HG03039 (cell line): ENCODE measurements around the gene ZNF518A.
A peak's percentile ranks its signal among the peaks of the same experiment; 100 is the strongest.
"Not testable (repeated sequence)": the region's sequence is repeated elsewhere in the genome, so short reads cannot be mapped to it uniquely, and the experiment has no call there.

Source experiments
- ATAC-seq: cut with Tn5 transposase; IDR thresholded peaks from one replicate; pipeline ENCODE4 v1.9.1; 2021; ENCODE audit warnings: mild to moderate bottlenecking, moderate library complexity; ENCODE audit not compliant: unreplicated experiment

Gene ZNF518A

DNA sequence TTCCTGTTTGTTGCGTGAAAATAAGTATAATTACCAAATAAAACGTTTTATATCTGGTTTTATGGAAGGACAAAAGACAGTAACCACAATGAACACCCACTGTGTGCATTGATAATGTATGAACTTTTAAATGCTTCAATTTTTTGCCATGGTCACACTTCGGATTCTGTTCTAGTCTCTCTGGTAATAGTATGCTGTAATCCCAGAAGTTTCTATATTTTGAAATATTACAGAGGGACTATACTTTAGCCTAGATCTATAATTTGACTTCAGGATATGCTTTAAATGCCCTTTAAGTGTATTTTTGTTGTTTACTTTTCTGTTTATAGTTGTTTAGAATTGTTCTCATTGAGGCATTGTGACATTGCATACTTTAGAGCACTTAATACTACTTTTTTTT is 1.5 kb downstream of the ZNF518A start:
- no peak for ATAC-seq

DNA sequence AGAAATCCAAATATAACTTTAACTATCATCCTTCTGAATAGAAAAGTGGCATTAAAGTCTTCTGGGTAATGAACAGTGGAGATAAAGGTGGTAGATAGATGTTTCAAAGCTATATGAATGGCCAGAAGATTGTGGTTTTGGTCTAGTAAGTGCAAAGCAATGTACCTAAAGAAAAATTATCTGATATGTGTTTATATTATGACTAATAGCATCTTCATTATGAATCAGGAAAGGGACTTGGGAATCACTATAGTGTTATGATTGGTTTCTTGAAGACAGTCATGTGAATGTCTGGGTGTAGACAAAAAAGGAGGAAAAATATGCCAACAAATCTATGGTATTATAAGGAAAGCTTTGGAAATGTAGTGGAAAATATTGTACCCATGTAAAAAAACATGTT is 3.0 kb downstream of the ZNF518A start:
- ATAC-seq: no peak

DNA sequence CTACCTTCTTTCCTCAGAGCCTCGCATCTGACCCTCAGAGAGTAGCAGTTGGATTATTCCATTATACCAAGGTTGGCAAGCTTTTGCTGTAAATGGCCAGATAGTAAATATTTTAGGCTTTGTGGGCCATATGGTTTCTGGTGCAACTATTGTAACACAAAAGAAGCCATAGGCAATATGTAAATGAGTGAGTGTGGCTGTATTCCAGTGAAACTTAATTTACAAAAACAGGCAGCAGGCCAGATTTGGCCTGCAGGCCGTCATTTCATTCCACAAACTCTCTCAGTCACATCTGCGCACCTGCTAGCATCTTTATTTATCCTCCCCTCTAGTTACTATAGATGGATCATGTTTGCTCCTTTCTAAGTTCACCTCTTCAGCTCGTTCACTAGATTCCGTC is 6.7 kb downstream of the ZNF518A start:
- ATAC-seq: no peak

DNA sequence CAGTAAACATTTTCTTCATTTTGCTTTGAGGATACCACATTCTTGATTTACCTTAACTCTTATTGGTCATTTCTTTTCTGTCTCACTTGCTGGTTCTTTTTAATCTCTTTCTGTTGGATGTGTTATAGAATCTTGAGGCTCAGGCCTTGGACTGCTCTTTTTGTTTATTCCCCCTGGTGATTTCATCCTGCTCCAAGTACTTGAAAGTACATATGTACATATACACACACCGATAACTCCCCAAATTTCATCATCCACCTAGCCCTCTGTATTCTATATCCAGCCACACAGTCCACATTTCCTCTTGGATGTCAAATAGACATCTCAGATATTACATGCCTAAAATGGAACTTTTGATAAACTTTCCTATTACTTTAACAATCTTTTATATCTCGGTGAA is 7.5 kb downstream of the ZNF518A start:
- no peak for ATAC-seq

DNA sequence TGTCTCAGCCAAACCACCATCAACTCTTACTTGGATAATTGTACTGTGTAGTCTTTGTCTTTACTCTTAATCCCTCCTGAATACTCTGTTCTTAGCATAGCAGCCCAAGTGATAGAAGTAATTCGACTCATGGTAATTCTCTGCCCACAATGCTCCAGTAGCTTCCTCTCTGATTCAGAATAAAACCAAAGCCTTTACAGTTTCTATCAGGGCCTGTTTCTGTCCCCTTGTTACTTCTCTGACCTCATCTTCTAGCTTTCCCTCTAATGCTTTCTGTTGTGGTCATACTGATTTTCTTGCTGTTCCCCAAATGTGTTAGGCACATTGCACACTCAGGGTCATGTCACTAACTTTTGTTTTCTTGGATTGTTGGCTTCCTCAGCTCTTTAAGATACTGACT is 8.0 kb downstream of the ZNF518A start:
- ATAC-seq: peak; percentile 92

DNA sequence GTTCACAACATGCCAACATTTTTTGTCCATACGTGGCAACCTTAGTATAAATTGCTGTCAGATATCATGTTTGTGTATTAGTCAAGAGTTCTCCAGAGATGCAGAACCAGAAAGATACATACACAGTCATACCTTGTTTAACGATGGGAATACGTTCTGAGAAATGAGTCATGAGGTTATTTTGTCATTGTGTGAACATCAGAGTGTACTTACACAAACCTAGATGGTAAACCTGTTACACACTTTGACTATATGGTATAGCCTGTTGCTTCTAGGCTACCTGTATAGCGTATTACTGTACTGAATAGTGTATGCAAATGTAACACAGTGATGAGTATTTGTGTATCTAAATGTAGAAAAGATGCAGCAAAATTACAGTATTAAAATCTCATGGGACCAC is 22.3 kb downstream of the ZNF518A start:
- no peak for ATAC-seq

DNA sequence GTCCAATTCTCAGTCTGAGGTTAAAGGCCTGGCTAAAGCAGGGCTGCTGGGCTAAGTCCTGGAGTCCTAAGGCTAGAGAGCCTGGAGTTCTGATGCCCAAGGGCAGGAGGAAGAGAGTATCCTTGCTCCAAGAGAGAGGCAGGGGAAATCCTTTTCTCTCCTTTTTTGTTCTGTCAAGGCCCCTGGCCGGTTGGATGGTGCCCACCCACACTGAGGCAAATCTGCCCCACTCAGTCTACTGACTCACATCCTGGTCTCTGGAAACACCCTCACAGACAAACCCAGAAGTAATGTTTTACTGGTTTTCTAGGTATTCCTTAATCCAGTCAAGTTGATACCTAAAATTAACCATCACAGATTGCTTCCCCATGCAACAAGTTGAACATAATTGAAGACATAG is 23.0 kb downstream of the ZNF518A start:
- no peak for ATAC-seq

DNA sequence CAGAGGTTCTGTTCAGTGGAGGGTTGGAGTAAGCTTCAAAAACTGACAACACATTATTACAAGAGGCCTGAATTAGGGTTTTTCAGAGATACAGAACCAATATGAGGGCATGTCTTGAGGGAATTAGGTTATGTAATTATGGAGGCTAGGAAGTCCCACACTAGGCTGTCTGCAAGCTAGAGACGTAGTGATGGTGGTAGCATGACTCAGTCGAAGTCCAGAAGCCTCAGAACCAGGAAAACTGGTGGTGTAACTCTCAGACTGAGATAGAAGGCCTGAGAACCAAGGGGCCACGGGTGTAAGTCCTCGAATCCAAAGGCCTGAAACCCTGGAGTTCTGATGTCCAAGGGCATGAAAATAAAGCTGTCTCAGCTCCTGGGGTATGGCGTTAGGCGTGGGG is 35.6 kb downstream of the ZNF518A start:
- no peak for ATAC-seq

DNA sequence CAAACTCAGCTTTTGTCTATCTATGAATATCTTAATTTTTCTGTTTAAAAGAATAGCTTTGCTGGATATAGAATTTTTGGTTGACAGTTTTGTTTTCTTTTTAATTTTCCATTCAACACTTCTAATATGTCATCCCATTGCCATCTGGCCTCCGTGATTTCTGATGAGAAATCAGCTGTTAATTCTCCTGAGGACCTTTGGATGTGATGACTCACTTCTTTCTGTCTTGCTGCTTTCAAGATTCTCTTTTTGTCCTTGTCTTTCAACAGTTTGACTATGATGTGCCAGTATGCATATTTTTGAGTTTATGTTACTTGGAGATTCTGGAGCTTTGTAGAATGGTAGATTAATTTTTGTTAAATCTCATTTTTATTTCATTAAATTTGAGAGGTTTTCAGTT is 38.4 kb downstream of the ZNF518A start:
- no peak for ATAC-seq

DNA sequence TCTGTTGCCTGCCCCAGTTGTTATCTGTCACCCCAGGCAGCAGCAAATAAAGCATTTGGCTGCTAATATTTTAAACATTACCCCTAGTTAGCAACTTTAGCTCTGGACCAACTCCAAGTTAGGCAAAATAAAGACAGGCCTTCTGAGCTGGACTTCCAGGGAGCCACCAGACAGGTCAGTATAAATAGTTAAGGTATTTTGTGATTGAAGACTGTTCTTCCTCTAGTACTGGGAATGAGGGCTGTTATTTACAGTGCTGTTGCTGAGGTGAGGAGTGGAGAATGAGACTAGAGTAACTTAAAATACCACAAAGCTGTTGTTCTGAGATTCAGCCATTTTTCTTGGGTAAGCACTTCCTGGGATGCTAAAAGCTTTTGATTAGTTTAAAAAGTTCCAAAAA is 40.1 kb downstream of the ZNF518A start:
- ATAC-seq: no peak

DNA sequence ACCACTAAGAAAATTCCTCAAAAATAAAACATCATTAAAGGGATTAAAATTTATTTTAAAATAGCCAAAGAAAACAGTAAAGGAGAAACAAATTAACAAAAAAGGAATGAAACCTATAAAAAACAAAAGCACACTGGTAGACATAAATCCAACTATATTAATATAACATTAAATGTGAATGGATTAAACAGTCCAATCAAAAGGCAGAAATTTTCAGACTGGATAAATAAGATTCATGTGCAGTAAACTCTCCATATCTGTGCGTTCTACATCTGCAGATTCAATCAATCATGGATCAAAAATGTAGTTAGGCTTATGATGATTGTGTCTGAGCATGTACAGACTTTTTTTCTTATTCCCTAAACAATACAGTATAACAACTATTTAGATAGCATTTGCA is 42.6 kb downstream of the ZNF518A start:
- no peak for ATAC-seq

DNA sequence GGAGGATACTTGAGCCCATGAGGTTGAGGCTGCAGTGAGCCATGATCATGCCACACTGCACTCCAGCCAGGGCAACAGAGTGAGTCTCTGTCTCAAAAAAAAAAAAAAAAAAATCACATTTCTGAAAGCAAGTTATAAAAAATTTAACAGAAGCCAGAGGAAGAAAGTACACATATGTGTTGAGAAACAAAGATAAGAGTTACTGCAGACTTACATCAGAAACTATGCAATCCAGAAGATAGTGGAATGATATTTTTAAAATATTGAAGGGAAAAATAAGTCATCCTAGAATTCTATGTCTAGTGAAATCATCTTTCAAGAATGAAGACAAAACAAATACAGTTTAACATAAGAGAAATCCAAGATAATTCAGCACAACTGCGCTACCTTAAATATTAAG is 46.9 kb downstream of the ZNF518A start:
- ATAC-seq: no peak

DNA sequence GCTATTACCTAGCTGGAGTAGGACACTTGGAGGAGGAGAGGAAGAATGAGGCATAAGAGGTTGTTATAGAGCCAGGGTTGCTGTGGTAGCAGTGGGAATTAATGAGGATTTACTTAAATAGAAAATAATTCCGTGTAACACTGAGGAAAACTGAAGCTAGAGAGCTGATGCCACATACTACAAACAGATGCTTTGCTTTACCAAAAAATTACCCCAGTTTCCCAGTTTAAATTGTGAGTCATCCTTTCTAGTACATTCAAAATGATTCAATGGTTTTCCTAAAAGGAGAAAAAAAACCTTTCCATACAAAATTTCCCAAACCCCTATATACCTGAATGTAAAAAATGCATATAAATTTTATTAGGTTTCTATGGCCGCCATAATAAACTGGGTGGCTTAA is 58.3 kb downstream of the ZNF518A start:
- ATAC-seq: no peak

DNA sequence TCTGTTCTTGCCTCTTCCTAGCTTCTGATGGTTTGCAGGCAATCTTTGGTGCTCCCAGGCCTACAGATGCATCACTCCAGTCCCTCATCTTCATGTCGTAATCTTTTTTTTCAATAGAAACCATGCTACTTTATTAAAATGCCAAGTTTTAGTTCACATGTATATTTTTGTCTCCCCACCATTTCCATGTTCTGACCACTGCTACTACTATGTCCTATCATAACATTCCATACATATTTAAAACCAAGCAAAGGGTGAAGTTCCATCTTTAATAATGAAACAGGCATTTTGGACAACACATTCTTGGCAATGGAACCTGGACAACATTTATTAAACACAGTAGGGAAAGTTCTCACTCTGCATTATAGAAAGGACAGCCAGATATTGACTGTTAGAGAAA is 58.8 kb downstream of the ZNF518A start:
- ATAC-seq: no peak

DNA sequence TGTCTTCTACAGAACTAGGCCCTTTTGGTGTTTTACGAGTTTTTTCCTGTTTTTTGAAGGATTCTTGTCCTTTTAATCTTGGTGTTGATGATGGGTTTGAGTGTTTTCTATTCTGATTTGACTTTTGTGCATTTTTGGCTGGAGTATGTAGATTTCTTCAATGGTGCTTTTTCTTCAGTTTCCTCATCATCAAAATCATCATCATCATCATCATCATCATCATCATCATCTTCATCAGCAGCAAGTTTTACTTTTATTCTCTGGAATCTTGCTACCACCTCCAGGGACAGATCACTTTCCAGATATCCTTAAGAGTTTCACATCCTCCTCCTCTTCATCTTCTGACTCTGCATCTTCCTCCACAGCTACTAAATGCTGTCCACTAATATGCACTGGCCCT is 59.4 kb downstream of the ZNF518A start:
- not testable (repeated sequence) for ATAC-seq

DNA sequence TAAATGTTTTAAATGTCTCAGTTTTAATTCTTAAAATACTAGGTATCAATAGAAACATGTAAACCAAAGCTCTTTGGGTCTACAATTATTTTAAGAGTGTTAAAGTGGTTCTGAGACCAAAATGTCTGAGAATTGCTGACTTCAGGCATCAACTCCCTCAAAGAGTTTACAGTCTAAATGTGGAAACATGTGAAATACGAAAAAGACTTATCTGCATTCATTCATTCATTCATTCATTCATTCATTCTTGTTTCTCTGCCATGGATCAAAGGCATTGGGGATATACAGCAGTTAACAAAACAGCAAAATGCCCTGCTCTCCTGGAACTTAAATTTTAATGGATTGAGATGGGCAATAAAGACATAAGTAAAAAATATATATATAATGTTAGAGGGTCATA is 71.4 kb downstream of the ZNF518A start:
- no peak for ATAC-seq

DNA sequence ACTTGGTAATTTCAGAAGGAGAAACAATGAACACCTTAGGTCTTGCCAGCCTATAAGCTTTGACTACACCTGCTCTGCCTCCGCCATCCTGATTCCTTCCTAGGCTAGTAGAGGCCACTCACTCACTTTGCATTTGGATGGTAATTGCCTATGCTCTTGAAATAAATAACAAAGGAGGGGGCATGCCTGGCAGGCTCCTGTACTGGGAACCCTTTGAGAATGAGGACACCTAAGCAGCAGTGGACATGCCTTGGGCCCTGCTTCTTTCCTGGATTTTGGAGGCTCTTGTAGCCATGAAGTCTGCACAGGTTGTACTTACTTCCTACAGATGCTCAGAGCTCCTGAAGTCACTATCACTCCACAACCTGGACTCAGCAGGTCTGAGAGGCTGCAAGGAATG is 75.5 kb downstream of the ZNF518A start:
- ATAC-seq: no peak

DNA sequence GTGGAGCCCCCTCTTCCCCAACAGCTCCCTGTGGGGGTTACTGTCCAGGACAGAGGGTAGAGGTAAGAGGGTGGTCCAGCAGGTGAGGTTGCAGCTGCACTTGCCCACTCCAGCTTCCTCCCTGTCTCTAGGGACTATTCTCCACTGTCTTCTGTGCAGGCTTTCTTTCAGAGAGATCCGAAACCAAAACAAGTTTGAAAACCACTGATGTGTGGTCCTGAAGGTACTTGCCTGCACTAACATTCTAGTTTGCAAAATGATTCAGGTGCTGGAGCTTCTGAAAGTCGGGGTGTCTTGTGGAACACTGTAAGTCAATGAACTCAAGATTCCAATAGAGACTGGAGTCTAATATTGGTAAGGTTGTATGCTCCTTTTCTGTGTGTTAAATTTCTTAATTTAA is 78.2 kb downstream of the ZNF518A start:
- peak; percentile 45 for ATAC-seq

DNA sequence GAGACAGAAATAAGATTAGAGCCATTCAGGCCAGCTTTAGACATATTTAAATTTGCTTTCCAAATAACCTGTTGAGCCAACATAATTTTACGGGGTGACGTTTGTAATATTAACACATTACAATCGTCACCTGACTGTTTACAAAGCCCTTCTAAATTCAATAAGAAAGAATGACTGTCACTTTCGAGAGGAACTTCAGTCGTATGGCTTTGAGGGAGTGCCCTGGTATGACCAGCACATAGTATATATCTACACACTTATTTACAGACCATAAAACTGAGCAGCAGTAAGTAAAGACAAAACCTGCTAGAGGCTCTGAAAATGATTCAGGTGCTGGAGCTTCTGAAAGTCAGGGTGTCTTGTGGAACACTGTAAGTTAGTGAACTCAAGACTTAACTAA is 78.8 kb downstream of the ZNF518A start:
- no peak for ATAC-seq

DNA sequence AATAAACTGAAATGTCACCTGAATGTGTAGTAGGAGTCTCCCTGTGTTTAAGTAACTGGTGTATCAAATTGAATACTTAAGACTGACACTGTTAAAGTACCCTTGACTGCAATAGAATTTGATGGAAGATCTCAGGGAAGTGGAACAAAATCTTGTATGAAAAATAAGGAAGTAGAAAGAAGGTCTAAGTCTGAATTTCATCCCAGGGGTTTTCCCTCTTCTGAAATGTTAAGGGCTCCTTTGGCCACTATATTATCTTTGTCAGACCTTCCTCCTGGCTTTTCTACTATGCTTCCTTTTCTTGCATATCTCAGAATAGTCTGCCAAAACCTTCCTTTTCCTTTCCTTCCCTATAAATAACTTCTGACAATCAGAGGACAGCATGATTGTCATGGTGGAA is 81.7 kb downstream of the ZNF518A start:
- no peak for ATAC-seq

DNA sequence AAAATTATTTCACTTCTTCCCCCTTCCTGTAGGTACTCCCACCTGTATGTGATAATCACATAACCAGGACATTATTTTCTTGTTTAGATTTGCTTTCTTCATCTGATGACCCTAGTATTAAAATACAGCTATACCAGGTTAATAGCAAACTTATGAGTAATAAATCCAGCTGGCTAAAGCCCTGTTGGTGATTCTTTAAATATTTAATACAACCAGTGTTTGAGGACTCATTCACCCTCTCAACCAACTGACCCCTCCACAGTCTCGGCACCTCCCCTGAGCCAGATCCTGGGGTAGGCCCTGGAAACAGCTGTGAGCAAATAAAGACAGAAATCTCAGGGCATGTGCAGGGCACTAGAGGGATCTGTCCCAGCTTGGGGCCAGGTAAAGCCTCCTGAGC is 82.8 kb downstream of the ZNF518A start:
- no peak for ATAC-seq
